ENCODE data around the gene LAMC1. TPM values are rescaled to one million over a fixed set of nuclear protein-coding genes. Genes with fewer than 3 reads are reported as not detected.

The LAMC1 gene
- total RNA-seq, 4 donors from 2014 or later, result 130 to 315 (median 214) TPM

GRCh38 chr1:183080406-183080805 is 57.2 kb downstream of the LAMC1 start:
- no peak overlapping the region for H3K4me3 ChIP-seq
- DNase-seq, result no peak
- intact Hi-C loops (cut with DNase I; ENCODE audit: low total_unique reads), result no loop called here
- no peaks in the 10 kb centered on the region for H3K27me3 ChIP-seq
- H3K9me3 ChIP-seq, result no peaks in the 10 kb centered on the region
- H3K4me1 ChIP-seq, result peaks cover 5 to 7% of the 10 kb centered on the region in 2 donors
- no peaks in the 10 kb centered on the region for H3K36me3 ChIP-seq
- TF ChIP-seq POLR2A (IDR thresholded peaks at IDR 0.05) (no peak), CTCF (IDR thresholded peaks at IDR 0.05) (no peak)
- no peak overlapping the region for H3K27ac ChIP-seq

DNA sequence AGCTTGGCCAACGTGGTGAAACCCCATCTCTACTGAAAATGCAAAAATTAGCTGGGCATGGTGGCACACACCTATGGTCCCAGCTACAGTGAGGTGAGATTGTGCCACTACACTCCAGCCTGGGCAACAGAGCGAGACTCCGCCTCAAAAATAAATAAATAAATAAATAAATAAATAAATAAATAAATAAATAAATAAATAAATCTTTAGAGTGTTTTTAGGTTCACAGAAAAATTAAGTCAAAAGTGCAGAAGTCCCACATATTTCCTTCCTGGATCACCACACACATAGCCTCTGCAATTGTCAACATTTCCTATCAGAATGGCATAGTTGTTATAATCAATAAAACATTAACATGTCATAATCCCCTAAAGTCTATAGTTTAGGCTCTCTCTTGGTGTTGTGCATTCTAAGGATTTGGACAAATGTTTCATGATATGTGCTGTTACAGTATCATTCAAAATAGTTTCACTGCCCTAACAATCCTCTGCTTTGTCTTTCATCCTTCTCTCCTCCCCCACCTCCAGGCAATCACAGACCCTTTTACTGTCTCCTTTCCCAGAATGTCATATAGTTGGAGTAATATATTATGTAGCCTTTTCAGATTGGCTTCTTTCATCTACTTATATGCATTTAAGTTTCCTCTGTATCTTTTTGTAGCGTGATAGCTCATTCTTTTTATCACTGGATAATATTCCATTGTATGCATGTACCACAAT is 58.3 kb downstream of the LAMC1 start:
- H3K27me3 ChIP-seq, result no peaks in the 10 kb centered on the region
- intact Hi-C loops (cut with DNase I; ENCODE audit: low total_unique reads), result no loop called here
- peaks cover 3 to 5% of the 10 kb centered on the region in 2 donors for H3K4me1 ChIP-seq
- H3K9me3 ChIP-seq, result no peaks in the 10 kb centered on the region
- H3K36me3 ChIP-seq, result no peaks in the 10 kb centered on the region
- H3K27ac ChIP-seq, result no peak overlapping the region
- TF ChIP-seq CTCF (IDR thresholded peaks at IDR 0.05), result no peak
- no peak for TF ChIP-seq POLR2A (IDR thresholded peaks at IDR 0.05)
- no peak for DNase-seq
- H3K4me3 ChIP-seq, result no peak overlapping the region

DNA sequence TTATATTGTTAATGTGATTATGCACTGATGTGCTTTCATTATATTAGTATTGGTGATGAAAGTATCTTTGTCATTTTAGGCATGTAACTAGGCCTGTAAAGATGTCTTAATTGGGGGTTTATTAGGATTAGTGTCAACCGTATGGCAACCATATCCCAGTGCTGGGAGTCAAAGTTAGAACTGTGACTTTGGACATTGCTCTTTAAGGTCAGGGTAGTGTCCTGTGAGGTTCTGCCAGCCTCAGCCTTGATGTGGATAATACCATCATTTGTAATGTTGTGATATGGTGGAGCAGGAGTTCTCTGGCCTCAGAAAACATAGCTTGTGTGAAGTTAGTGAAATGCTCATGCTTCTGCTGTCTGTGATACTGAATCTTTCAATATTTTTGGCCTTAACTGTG is 59.4 kb downstream of the LAMC1 start:
- intact Hi-C loops (cut with DNase I; ENCODE audit: low total_unique reads), result no loop called here
- no peak overlapping the region for H3K4me3 ChIP-seq
- H3K27ac ChIP-seq, result no peak overlapping the region
- H3K27me3 ChIP-seq, result no peaks in the 10 kb centered on the region
- H3K36me3 ChIP-seq, result no peaks in the 10 kb centered on the region
- no peak for DNase-seq
- H3K9me3 ChIP-seq, result no peaks in the 10 kb centered on the region
- peaks cover 3 to 5% of the 10 kb centered on the region in 2 donors for H3K4me1 ChIP-seq
- TF ChIP-seq POLR2A (IDR thresholded peaks at IDR 0.05), result no peak
- no peak for TF ChIP-seq CTCF (IDR thresholded peaks at IDR 0.05)

- Histone ChIP-seq H3K27me3 (no peaks in the 10 kb centered on the region), H3K36me3 (no peaks in the 10 kb centered on the region), H3K27ac (no peak overlapping the region), H3K4me3 (no peak overlapping the region), H3K9me3 (no peaks in the 10 kb centered on the region), H3K4me1 (peaks cover 0 to 10% of the 10 kb centered on the region in 2 donors)
- intact Hi-C loops (cut with DNase I; ENCODE audit: low total_unique reads), result no loop called here
- no peak for TF ChIP-seq POLR2A (IDR thresholded peaks at IDR 0.05)
- TF ChIP-seq CTCF (IDR thresholded peaks at IDR 0.05), result no peak
- no peak for DNase-seq
Measured at GRCh38 chr1:183087001-183087400, 63.8 kb downstream of the LAMC1 start.

DNA sequence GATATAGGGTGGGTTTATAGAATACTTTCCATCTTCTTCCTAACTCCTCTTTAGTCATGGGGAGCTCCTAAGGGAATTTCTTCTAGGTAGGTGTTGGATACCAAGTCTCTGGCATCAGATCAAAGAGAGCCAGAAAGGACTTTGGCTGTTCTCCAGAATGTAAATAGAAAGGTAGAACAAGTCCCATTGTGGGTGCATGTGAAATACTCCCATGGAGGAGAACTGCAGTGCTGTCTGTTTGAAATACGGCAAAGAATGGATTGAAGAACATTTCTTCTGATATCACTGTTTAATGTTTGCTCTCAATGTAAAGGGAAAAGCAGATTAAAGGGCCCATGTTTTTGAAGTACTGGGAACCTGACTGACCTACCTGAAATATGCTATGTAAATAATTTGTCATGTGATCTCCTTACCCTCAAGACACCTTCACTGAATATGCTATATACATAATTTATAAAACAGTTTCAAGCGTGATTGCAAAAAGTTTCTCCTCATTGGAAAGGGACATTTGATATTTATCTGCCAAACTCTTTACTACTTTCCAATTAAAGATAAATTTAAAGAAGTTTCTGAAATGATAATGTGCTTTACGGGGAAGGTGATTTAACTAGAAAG is 65.9 kb downstream of the LAMC1 start:
- peak overlapping the region in 1 of 2 donors; percentile 53 for H3K27ac ChIP-seq
- no peak for TF ChIP-seq POLR2A (IDR thresholded peaks at IDR 0.05)
- TF ChIP-seq CTCF (IDR thresholded peaks at IDR 0.05), result no peak
- H3K27me3 ChIP-seq, result no peaks in the 10 kb centered on the region
- no peak overlapping the region for H3K4me3 ChIP-seq
- DNase-seq, result no peak
- peaks cover 0 to 10% of the 10 kb centered on the region in 2 donors for H3K4me1 ChIP-seq
- H3K9me3 ChIP-seq, result no peaks in the 10 kb centered on the region
- H3K36me3 ChIP-seq, result no peaks in the 10 kb centered on the region
- intact Hi-C loops (cut with DNase I; ENCODE audit: low total_unique reads), result no loop called here

Measured in uterus (tissue), 4 donors.